ENCODE data around the gene PIP4K2B.
A peak's percentile ranks its signal among the peaks of the same experiment; 100 is the strongest.
"Not testable (repeated sequence)": the region's sequence is repeated elsewhere in the genome, so short reads cannot be mapped to it uniquely, and the experiment has no call there.

The PIP4K2B gene

DNA sequence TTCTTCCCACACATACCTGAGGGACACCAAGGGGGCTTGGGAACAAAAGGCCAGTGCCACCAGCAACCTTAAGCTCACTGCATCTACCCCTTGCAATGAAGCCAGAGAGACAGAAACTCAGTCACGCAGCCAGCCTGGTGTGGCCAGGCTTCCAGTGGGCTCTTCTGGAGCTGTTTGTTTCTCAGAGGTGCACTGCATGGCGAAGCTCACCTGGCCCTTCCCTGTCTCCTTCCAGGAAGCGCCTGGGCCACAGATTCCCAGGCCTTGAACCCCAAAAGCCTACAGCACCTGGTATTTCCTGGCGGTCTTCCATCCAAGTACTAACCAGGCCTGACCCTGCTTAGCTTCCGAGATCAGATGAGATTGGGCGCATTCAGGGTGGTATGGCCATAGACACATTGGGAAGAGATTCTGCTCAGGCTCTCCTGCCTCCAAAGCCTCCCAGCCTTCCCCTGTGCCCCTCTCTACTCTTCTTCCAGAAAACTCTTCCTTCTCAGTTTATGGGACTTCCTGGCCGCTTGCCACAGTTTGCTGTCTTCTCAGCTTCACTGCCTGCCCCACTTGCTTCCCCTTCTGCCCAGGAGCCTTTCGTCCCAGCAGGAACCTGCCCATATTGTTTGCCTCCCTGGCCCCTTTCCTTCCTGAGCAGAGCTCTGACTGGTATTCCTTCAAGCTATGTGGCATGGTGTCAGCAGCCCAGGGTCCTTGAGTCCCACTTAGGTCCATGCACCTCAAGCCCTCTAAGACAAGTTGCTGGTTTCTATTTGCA is 67.6 kb downstream of the PIP4K2B start:
- H3K27ac ChIP-seq = no peak overlapping the region
- DNase-seq (ENCODE audit: low read depth, low spot score) = no peak

DNA sequence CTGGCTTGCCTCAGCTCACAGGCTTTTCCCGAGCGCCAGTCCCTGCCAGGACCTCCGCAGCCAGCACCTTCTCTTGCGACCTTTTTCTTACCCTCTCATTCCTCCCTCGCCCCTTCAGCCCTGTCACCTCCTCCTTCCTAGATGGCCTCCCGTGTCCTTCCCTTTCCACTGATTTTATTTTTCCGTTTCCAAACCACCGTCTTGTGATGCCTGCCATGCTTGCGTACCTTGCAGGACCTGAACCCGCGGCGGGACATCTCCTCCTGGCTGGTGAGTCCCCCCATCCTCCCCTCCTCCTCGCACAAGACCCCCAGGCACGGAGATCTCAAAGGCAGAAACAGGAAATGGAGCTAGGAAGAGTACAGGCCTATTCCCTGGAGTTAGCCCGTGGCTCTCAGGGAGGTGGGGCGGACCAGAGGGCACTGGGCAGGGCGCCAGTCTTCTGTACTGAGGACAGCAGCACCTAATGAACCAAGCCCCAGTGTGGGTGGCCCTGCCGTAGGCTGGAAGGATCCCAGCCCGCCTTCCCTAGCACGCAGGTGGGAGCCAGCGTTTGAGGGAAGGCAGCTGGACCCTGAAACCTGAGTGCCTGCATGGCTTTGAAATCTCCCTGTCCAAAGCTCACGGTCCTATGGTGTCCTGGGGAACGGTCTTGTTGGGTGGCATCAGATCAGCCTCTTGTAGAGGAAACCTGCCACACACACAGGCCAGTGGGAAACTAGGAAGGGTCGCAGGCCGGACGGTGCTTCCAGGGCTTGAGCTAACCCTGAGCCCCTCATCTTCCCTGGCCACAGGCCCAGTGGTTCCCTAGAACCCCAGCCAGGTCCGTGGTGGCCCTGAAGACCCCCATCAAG is 68.6 kb downstream of the PIP4K2B start:
- DNase-seq (ENCODE audit: low read depth, low spot score) = no peak
- H3K27ac ChIP-seq = peak overlapping the region; percentile 51

GRCh38 chr17:38729886-38730525 is 69.3 kb downstream of the PIP4K2B start, which contains the start of gene CISD3:
Gene CISD3, plus strand, starts transcription at chr17:38730341. Its CDS starts 18 bp downstream, at chr17:38730359.
- no peak for DNase-seq (ENCODE audit: low read depth, low spot score)
- H3K27ac ChIP-seq = peak within 1 kb of the TSS; percentile 51

DNA sequence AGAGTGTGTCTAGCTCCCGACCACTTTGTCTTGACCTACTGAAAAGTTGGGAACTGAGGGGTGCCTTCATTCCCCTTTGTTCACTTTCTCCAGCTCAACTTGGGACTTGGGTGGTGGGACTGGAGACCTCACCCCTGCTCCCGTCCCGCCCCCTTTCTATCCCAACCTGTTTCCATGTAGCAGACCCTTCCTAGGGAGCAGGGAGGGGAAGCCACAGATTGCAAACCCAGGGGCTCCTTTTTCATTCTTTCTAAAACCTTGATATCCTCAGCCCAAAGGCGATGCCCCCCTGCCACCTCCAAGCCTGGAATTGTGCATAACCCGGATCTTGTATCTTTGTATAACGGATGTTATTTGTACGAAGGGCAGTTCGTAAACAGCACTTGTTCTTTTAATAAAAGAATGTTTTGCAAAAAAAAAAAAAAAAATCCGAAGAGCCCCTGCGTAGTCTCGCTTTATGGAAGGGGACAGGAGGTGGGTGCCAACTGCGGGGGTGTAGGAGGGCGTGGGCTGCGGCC is 69.9 kb downstream of the PIP4K2B start:
- no peak for DNase-seq (ENCODE audit: low read depth, low spot score)
- no peak overlapping the region for H3K27ac ChIP-seq

- no peak overlapping the region for H3K27ac ChIP-seq
- no peak for DNase-seq (ENCODE audit: low read depth, low spot score)
Measured at GRCh38 chr17:38728290-38728831, 71.0 kb downstream of the PIP4K2B start.

DNA sequence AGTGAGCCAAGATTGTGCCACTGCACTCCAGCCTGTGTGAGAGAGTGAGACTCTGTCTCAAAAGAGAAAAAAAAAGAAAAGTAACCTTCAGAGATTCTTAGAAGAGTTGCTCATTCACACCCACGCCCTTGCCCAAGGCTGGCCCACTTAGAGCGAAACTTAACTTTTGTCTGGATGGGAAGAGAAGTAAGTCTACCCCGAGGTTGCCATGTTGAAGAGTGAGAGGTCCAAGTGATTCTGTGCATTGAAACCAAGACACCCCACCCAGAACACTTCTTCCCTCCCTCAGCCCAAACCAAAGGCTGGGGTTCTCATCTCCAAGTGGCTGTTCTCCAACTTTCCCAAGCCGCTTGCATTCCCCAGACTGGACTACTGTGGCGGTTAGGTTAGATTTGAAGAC is 71.6 kb downstream of the PIP4K2B start:
- no peak for DNase-seq (ENCODE audit: low read depth, low spot score)
- H3K27ac ChIP-seq = no peak overlapping the region

GRCh38 chr17:38726145-38726544 is 73.2 kb downstream of the PIP4K2B start:
- H3K27ac ChIP-seq; DNase-seq (ENCODE audit: low read depth, low spot score): not testable (repeated sequence)

GRCh38 chr17:38725066-38725465 is 74.3 kb downstream of the PIP4K2B start:
- no peak overlapping the region for H3K27ac ChIP-seq
- DNase-seq (ENCODE audit: low read depth, low spot score) = no peak

DNA sequence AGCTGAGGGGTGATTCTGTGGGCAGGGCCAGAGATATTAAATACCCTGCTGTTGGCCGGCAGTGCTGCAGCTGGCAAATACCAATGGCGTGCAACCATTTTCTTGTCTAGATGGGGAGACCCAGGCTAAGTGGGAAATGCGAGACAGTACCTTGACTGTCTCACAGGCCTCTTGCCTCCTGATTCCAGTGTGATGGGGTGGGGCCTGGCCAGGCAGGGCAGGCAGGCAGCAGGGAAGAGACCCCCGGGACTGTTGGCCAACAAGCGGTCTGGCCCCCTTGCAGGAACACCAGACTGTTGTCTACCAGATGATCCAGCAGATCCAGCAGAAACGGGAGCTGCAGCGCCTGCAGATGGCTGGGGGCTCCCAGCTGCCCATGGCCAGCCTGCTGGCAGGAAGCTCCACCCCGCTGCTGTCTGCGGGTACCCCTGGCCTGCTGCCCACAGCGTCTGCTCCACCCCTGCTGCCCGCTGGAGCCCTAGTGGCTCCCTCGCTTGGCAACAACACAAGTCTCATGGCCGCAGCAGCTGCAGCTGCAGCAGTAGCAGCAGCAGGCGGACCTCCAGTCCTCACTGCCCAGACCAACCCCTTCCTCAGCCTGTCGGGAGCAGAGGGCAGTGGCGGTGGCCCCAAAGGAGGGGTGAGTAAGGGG is 74.9 kb downstream of the PIP4K2B start:
- DNase-seq (ENCODE audit: low read depth, low spot score) = no peak
- H3K27ac ChIP-seq = no peak overlapping the region

GRCh38 chr17:38721802-38722201 is 77.6 kb downstream of the PIP4K2B start:
- DNase-seq (ENCODE audit: low read depth, low spot score) = no peak
- no peak overlapping the region for H3K27ac ChIP-seq

DNA sequence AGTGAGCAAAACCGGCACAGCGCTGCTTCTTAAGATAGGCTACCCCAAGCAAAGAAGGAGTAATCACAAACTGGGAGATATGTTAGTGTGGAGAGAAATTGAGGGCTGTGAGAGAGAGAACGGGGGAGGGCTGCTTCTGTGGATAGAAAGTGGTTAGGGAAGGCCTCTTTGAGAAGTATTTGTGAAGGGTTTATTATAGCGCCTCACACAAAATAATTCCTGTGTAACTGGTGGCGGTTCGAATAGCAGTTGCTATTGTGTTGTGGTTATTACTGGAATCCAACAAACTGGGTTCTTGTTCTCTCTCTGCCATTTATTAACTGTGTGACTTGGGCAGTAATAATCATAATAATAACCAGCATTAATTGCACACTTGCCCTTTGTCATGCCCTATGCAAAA is 78.4 kb downstream of the PIP4K2B start:
- no peak for DNase-seq (ENCODE audit: low read depth, low spot score)
- H3K27ac ChIP-seq = no peak overlapping the region

DNA sequence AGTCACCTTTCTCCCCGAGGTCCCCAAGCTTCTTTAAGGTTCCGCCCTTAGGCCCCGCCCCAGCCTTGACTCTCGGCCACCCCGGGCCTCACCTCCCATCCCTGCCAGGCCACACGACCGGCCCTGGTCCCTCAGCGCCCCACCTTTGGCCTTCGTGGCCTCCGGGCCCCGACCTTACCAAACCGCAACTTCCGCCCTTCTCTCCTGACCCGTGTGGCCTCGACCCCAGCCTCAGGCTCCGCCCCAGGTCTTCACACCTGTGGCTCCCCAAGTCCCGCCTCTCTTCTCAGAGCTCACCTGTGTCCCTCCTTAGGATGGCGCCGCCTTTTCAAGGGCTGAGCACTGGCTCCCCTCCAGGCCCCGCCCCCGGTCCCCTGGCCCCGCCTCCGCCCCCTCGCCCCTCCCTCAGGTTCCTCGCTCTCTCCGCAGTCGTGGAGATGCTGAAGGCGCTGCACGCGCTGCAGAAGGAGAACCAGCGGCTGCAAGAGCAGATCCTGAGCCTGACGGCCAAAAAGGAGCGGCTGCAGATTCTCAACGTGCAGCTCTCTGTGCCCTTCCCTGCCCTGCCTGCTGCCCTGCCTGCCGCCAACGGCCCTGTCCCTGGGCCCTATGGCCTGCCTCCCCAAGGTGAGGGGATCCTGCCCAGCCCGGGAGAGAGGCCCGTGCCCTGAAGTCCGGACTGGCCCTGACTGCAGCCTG is 79.3 kb downstream of the PIP4K2B start:
- no peak for DNase-seq (ENCODE audit: low read depth, low spot score)
- no peak overlapping the region for H3K27ac ChIP-seq

GRCh38 chr17:38719289-38719942 is 79.9 kb downstream of the PIP4K2B start:
- no peak for DNase-seq (ENCODE audit: low read depth, low spot score)
- H3K27ac ChIP-seq = no peak overlapping the region

DNA sequence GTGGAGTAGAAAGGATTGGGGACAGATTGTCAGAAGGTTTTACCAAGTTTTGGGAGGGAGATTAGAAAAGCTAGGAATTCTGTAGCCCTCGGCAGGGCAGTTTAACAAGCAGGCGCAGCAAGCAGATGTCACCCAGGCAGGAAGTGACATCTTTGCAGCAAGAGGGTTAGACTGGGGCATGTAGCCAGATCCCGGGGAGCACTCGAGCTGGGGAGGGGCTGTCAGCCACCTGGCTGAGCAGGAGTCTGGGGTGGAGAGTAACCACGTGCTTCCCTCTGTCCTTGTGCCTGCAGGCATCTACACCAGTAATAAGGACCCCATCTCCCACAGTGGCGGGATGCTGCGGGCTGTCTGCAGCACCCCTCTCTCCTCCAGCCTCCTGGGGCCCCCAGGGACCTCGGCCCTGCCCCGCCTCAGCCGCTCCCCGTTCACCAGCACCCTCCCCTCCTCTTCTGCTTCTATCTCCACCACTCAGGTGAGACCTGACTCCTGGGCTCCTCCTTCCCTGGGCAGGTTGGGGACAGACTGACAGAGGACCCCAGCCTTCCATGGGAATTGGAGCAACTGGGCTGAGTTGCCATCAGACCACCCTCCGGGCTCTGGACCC is 82.1 kb downstream of the PIP4K2B start:
- no peak overlapping the region for H3K27ac ChIP-seq
- DNase-seq (ENCODE audit: low read depth, low spot score) = no peak

GRCh38 chr17:38716368-38717005 is 82.9 kb downstream of the PIP4K2B start:
- no peak for DNase-seq (ENCODE audit: low read depth, low spot score)
- no peak overlapping the region for H3K27ac ChIP-seq
